Bronchial epithelial cell (primary cell): Measurements from ENCODE around the gene KLF7. TPM values are rescaled to one million over a fixed set of nuclear protein-coding genes. Genes with fewer than 3 reads are reported as not detected.

Experiments
- DNase-seq: peaks from one replicate; pipeline ENCODE4 v3.0.0-alpha.2; 2010; ENCODE audit warnings: low read depth
- FAIRE-seq: peaks from 2 replicates; lab custom pipeline; 2011; peaks lifted over from hg19 to GRCh38; lab: Jason Lieb, UNC
- H3K27me3 ChIP-seq: 2 replicates; pipeline ENCODE4 v1.5.1; 2011; ENCODE audit warnings: low read length; ENCODE audit not compliant: control insufficient read depth, insufficient read depth
- H3K36me3 ChIP-seq: 2 replicates; pipeline ENCODE4 v1.5.1; 2011; ENCODE audit warnings: low read length; ENCODE audit not compliant: control insufficient read depth, insufficient read depth
- H3K4me3 ChIP-seq: 2 replicates; pipeline ENCODE4 v1.5.1; 2011; ENCODE audit warnings: mild to moderate bottlenecking, low read depth, low read length, control low read depth
- total RNA-seq: library from RNA; depleted of rRNA; stranded (reverse); fragments of >200 nt; gene quantifications from 2 replicates; pipeline ENCODE4 v1.2.1, GENCODE V29; 2014
- TF ChIP-seq, protein P1 (sequence below): IDR thresholded peaks from 2 replicates; pipeline ENCODE4 v1.5.1; 2011; ENCODE audit warnings: mild to moderate bottlenecking, moderate library complexity, low read length, control low read depth, inconsistent platforms; ENCODE audit not compliant: insufficient read depth, severe bottlenecking

Gene KLF7
- total RNA-seq, 1 donor from 2014 or later: 40.5 TPM

DNA sequence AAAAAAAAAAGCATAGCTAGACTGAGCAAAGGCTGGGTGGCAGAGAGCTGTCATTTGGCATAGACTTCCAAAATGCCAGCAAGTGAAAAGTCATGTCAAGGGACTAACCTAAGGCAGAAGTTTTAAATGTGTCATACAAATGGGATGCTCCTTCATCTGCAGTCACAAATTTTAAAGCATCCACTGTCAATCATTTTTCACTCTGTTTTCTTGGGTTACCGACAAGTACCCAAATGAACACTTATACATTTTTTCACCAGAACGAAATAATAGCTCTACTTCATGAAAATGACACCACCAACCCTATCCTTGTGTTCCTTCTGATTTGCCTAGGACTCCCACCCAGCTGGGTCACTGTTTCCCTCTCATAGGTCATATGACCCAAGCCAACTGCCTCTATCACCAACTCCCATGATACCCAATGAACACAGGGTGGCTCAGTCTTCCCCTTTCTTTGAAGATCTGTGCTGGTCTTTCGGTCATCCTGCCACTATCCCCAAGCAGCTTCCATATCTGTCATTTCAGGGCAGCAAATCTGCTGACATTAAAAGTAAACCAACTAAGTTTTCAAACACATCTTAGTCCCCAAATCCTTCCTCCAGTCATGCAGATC lies 21.5 kb downstream of the KLF7 start:
- no peak overlapping the region for H3K4me3 ChIP-seq
- DNase-seq (no peak), FAIRE-seq (no peak)
- H3K27me3 ChIP-seq: no peaks in the 10 kb centered on the region
- TF ChIP-seq, protein P1, sequence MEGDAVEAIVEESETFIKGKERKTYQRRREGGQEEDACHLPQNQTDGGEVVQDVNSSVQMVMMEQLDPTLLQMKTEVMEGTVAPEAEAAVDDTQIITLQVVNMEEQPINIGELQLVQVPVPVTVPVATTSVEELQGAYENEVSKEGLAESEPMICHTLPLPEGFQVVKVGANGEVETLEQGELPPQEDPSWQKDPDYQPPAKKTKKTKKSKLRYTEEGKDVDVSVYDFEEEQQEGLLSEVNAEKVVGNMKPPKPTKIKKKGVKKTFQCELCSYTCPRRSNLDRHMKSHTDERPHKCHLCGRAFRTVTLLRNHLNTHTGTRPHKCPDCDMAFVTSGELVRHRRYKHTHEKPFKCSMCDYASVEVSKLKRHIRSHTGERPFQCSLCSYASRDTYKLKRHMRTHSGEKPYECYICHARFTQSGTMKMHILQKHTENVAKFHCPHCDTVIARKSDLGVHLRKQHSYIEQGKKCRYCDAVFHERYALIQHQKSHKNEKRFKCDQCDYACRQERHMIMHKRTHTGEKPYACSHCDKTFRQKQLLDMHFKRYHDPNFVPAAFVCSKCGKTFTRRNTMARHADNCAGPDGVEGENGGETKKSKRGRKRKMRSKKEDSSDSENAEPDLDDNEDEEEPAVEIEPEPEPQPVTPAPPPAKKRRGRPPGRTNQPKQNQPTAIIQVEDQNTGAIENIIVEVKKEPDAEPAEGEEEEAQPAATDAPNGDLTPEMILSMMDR: no peak
- H3K36me3 ChIP-seq: peaks cover 21% of the 10 kb centered on the region

DNA sequence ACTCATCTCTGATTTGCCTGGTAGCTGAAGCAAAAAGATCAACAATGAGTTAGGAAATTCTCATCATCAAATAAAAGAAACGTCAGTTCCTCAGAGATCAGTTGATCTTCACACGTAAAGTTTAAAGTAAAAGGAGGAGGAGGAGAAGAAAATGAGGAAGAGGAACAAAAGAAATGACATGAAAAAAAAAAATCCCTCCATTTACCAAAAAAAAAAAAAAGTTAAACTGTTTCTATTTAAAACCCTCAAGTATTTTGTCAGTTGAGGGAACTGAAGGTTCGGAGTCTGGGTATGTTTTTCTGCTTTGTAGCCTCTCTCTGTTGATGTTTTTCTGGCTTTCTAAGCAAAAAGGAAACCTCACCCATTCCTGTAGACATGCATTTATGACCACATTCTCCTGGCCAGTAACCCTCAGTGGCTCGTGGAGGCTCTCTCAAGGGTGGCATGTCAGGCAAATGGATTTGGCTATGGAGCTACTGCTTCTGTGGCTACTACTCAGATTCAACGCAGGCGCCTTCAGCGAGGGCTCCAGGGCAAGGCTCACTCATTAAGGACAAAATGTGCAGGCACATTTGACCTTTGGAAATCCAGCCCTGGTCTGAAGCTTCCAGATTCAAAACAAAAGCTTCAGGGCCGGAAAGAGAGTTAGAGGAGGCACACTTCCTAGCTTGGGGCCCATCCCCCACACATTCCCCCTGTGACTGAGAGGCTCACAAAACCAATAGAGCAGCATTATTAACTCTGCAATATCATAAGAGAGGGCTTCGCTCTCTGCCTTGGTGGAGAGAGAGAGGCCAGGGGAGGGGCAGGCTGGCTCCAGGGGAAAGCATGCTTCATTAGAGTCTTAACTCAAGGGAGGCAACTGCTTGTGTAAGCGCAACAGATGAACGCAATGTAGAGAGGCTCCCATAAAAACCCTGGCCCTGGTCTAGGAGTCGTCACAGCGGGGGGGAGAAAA lies 22.3 kb downstream of the KLF7 start:
- TF ChIP-seq, protein P1: no peak
- Histone ChIP-seq H3K27me3 (no peaks in the 10 kb centered on the region), H3K36me3 (peaks cover 20% of the 10 kb centered on the region), H3K4me3 (no peak overlapping the region)
- DNase-seq (no peak), FAIRE-seq (no peak)

DNA sequence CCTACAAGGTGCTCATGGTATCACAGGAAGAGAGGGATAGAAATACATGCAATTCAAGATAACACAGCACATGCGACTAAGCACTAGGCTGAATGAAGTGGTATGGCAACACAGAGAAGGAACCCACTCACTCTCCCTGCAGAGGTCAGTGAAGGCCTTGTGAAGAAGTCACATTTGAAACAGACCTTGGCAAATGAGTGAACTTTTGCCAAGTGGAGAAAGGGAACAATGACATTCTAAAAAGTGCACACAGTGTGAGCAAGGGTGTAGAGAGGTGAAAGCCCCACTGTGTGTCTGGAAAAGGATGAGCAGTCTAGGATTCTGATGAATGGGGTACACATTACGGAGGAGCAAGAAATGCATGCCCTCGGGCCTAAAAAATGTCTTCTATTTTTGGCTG lies 23.3 kb downstream of the KLF7 start:
- H3K4me3 ChIP-seq: no peak overlapping the region
- H3K27me3 ChIP-seq: no peaks in the 10 kb centered on the region
- peaks cover 20% of the 10 kb centered on the region for H3K36me3 ChIP-seq
- TF ChIP-seq, protein P1: no peak
- no peak for DNase-seq
- no peak for FAIRE-seq

DNA sequence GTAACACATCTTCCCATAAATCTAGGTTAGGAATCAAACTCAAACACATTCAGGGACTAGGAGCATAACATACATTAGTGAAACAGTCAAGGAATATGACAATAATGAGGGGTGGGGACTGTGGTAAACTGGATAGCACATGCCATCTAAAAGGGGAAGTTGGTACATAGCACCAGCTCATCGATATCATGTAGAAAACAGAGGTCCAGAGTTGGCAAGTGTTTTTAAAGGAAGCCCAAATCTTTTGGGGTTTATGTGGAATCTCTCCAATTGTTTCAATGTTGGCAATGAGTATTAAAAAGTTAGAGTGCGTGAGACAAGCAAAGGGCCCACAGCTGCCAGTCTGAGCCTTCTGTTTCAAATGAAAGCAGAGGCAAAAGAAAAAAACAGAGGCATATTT lies 24.4 kb downstream of the KLF7 start:
- H3K27me3 ChIP-seq: no peaks in the 10 kb centered on the region
- no peak overlapping the region for H3K4me3 ChIP-seq
- peaks cover 19% of the 10 kb centered on the region for H3K36me3 ChIP-seq
- FAIRE-seq: no peak
- TF ChIP-seq, protein P1: no peak
- DNase-seq: no peak

- H3K36me3 ChIP-seq: peaks cover 17% of the 10 kb centered on the region
- FAIRE-seq: no peak
Measured at GRCh38 chr2:207140265-207140664, 25.5 kb downstream of the KLF7 start.

More at GRCh38 chr2:207140265-207140664, 25.5 kb downstream of the KLF7 start:
- DNase-seq: no peak
- H3K27me3 ChIP-seq: no peaks in the 10 kb centered on the region
- TF ChIP-seq, protein P1: no peak
- no peak overlapping the region for H3K4me3 ChIP-seq
